ENCODE measurements around the gene IGSF6. TPM values are rescaled to one million over a fixed set of nuclear protein-coding genes. Genes with fewer than 3 reads are reported as not detected.

The IGSF6 gene
- total RNA-seq, 1 experiment from 2014 or later, result not detected

- no peak overlapping the region for H3K23ac ChIP-seq (ENCODE audit: insufficient read length, low read depth, low read length)
- H3K4ac ChIP-seq (ENCODE audit: low read depth, low read length), result no peak overlapping the region
- H3K9me3 Mint-ChIP-seq, result no peaks in the 10 kb centered on the region
- H4K5ac ChIP-seq (ENCODE audit: insufficient read length, low read depth, low read length), result no peak overlapping the region
- no peak overlapping the region for H3T11ph ChIP-seq (ENCODE audit: low read length)
- no peak overlapping the region for H3K4me2 ChIP-seq (ENCODE audit: insufficient read depth, insufficient read length, low read length)
- H3K4me1 Mint-ChIP-seq, result no peaks in the 10 kb centered on the region
- no peak overlapping the region for H3K56ac ChIP-seq (ENCODE audit: insufficient read length, low read depth, low read length)
- no peaks in the 10 kb centered on the region for H3K9me3 ChIP-seq (ENCODE audit: control insufficient read depth, low read depth, low read length)
- H4K91ac ChIP-seq (ENCODE audit: insufficient read length, low read depth, low read length), result no peak overlapping the region
- no peak for TF ChIP-seq CTCF (conservative IDR thresholded peaks at IDR 0.05)
- H2BK5ac ChIP-seq (ENCODE audit: insufficient read length, low read length), result no peak overlapping the region
- no peak overlapping the region for H2BK20ac ChIP-seq (ENCODE audit: low read depth, low read length, poor library complexity, severe bottlenecking)
- H2AK5ac ChIP-seq (ENCODE audit: insufficient read length, low read length), result no peak overlapping the region
- no peaks in the 10 kb centered on the region for H3K23me2 ChIP-seq (ENCODE audit: insufficient read length, low read depth, low read length, poor library complexity, severe bottlenecking)
- no peak overlapping the region for H3K14ac ChIP-seq (ENCODE audit: insufficient read depth, low read length)
- H3K36me3 Mint-ChIP-seq (ENCODE audit: insufficient read depth in 1 of 3, low read depth in 3 of 3), result no peaks in the 10 kb centered on the region
- peaks cover 1% of the 10 kb centered on the region; the same call in 1 of the 2 replicates for H3K79me2 ChIP-seq (ENCODE audit: insufficient read depth, low read length)
- WGBS (ENCODE audit: extremely low coverage, insufficient read length, low lambda C conversion rate), result no CpG with 5 or more reads among the region's 4 CpGs
- no peak overlapping the region for H3K4me3 Mint-ChIP-seq
- H3K27me3 Mint-ChIP-seq (ENCODE audit: low read depth), result no peaks in the 10 kb centered on the region
- no peak overlapping the region for H3K9ac ChIP-seq (ENCODE audit: extremely low read depth, insufficient read length, low read length)
- no peaks in the 10 kb centered on the region for H3K27me3 ChIP-seq (ENCODE audit: insufficient read depth, low read length)
- no peak overlapping the region for H3K27ac ChIP-seq (ENCODE audit: insufficient read length, low read depth, low read length)
- no peak overlapping the region for H2BK15ac ChIP-seq (ENCODE audit: low read depth, low read length)
- no peak overlapping the region for H4K8ac ChIP-seq (replicated peaks; ENCODE audit: insufficient read length, low read depth, low read length)
- no peak overlapping the region for H3K18ac ChIP-seq (ENCODE audit: insufficient read length, low read depth, low read length)
- H3K79me1 ChIP-seq (ENCODE audit: insufficient read depth, low read depth, low read length, poor library complexity, severe bottlenecking), result no peaks in the 10 kb centered on the region
- no peak overlapping the region for H3K27ac Mint-ChIP-seq
- no peak overlapping the region for H2BK12ac ChIP-seq (ENCODE audit: insufficient read length, low read depth, low read length)
- no peak overlapping the region for H2AFZ ChIP-seq (ENCODE audit: low read length)
- no peaks in the 10 kb centered on the region for H3K4me1 ChIP-seq (ENCODE audit: insufficient read depth, low read length)
- H4K20me1 ChIP-seq (ENCODE audit: control insufficient read depth, insufficient read depth, insufficient read length), result no peaks in the 10 kb centered on the region
- DNase-seq, result no peak
- no peak overlapping the region for H2BK120ac ChIP-seq (ENCODE audit: low read depth, low read length, poor library complexity, severe bottlenecking)
Observed at GRCh38 chr16:21644674-21645073, 7.7 kb downstream of the IGSF6 start.
